Measurements from ENCODE around the gene CMIP. TPM values are rescaled to one million over a fixed set of nuclear protein-coding genes. Genes with fewer than 3 reads are reported as not detected.

CMIP gene
- total RNA-seq, 6 experiments from 2014 or later: 12.2 to 23.0 (median 16.5) TPM

DNA sequence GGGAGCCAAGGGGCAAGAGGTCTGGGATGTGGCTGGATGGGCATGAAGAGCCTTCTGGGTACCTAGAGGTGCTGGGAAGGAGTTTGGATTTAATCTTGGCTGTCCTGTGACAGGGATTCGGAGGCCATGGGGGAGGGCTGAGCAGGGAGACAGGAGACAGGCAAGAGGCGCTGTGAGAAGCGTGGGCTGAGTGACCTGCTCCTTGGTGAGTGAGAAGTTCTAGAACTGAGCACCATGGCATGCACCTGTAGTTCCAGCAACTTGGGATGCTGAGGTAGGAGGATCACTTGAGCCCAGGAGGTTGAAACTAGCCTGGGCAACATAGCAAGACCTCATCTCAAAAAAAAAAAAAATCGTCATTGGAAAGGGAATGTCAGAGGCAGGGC is 256.2 kb downstream of the CMIP start:
- no peak overlapping the region for H3K4me3 ChIP-seq
- ATAC-seq: no peak
- H3K27me3 ChIP-seq: no peaks in the 10 kb centered on the region
- WGBS (ENCODE audit: insufficient coverage, low coverage, low lambda C conversion rate, missing lambda C conversion rate): 90% methylated on average over 4 of the region's 4 CpGs
- no peaks in the 10 kb centered on the region for H3K9me3 ChIP-seq
- no peak overlapping the region for H3K27ac ChIP-seq
- intact Hi-C loops (cut with DNase I): loop anchor here in 1 of 2 donors (10.0 kb wide), 1 partner anchor 286 kb away; no protein-coding TSS in a partner anchor
- H3K36me3 ChIP-seq: peaks cover 0 to 25% (median 10%) of the 10 kb centered on the region in 4 donors
- TF ChIP-seq POLR2A (IDR thresholded peaks at IDR 0.05): no peak
- TF ChIP-seq, protein P1, sequence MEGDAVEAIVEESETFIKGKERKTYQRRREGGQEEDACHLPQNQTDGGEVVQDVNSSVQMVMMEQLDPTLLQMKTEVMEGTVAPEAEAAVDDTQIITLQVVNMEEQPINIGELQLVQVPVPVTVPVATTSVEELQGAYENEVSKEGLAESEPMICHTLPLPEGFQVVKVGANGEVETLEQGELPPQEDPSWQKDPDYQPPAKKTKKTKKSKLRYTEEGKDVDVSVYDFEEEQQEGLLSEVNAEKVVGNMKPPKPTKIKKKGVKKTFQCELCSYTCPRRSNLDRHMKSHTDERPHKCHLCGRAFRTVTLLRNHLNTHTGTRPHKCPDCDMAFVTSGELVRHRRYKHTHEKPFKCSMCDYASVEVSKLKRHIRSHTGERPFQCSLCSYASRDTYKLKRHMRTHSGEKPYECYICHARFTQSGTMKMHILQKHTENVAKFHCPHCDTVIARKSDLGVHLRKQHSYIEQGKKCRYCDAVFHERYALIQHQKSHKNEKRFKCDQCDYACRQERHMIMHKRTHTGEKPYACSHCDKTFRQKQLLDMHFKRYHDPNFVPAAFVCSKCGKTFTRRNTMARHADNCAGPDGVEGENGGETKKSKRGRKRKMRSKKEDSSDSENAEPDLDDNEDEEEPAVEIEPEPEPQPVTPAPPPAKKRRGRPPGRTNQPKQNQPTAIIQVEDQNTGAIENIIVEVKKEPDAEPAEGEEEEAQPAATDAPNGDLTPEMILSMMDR (IDR thresholded peaks at IDR 0.05): no peak
- H3K4me1 ChIP-seq: no peaks in the 10 kb centered on the region
- DNase-seq: peak in 1 of 3 donors; percentile 22

DNA sequence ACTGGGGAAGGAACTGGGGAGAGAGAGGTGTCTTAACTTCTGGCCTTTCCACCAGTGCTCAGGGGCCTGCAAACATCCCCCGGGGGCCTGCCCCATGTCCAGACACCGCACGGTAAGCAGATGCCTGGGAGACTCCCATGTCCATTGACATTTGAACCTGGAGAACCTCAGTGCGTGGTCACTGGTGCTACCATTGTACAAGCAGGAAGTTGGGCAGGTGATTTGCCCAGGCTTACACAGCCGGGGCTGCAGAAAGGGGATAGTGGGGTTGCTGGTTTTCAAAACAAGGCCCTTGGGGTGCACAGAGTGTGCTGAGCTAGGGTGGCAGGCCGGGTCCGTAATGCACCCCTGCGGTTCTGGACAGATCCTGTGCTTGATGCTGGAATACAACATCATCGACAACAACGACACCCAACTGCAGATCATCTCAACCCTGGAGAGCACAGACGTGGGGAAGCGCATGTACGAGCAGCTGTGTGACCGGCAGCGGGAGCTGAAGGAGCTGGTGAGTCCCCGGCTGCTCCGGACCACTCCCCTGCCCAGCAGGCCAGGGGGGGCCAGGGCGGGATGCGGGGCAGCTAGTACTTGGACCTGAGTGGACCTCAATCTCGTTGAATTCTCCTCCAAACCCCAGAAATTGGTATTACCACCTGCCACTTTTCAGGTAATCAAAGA is 256.8 kb downstream of the CMIP start:
- no peak for TF ChIP-seq POLR2A (IDR thresholded peaks at IDR 0.05)
- TF ChIP-seq, protein P1 (IDR thresholded peaks at IDR 0.05): no peak
- Histone ChIP-seq H3K4me3 (no peak overlapping the region), H3K27me3 (no peaks in the 10 kb centered on the region), H3K4me1 (no peaks in the 10 kb centered on the region), H3K36me3 (peaks cover 0 to 25% (median 10%) of the 10 kb centered on the region in 4 donors), H3K27ac (no peak overlapping the region), H3K9me3 (no peaks in the 10 kb centered on the region)
- DNase-seq (peak in 1 of 3 donors; percentile 38), ATAC-seq (no peak)
- intact Hi-C loops (cut with DNase I): loop anchor here in 1 of 2 donors (10.0 kb wide), 1 partner anchor 287 kb away; no protein-coding TSS in a partner anchor
- WGBS (ENCODE audit: insufficient coverage, low coverage, low lambda C conversion rate, missing lambda C conversion rate): 75% methylated on average over 4 of the region's 20 CpGs

DNA sequence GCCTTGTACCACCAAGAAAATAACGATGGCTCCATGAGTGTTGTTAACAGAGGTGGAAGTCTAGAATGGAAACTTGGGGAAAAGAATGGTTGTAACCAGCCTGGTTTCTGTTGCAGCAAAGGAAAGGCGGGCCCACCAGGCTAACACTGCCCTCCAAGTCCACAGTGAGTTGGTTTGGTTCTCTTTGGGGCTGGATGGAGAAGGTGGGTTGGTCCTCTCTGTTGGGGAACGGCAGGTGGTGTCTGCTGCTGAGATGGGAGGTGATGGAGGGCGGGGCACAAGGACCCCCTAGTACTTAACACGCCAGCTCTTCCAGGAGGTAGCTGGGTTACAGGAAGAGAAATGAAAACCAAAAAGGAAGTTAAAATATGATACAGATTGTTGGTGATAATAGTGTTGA is 257.9 kb downstream of the CMIP start:
- H3K4me1 ChIP-seq: no peaks in the 10 kb centered on the region
- peaks cover 0 to 31% (median 11%) of the 10 kb centered on the region in 4 donors for H3K36me3 ChIP-seq
- ATAC-seq (no peak), DNase-seq (peak in 2 of 3 donors; percentile 7 to 9)
- 85% methylated on average over 5 of the region's 5 CpGs for WGBS (ENCODE audit: insufficient coverage, low coverage, low lambda C conversion rate, missing lambda C conversion rate)
- no peak overlapping the region for H3K27ac ChIP-seq
- intact Hi-C loops (cut with DNase I): loop anchor here in 1 of 2 donors (10.0 kb wide), 1 partner anchor 288 kb away; no protein-coding TSS in a partner anchor
- no peaks in the 10 kb centered on the region for H3K9me3 ChIP-seq
- TF ChIP-seq, protein P1 (IDR thresholded peaks at IDR 0.05): no peak
- TF ChIP-seq POLR2A (IDR thresholded peaks at IDR 0.05): no peak
- H3K4me3 ChIP-seq: no peak overlapping the region
- no peaks in the 10 kb centered on the region for H3K27me3 ChIP-seq

DNA sequence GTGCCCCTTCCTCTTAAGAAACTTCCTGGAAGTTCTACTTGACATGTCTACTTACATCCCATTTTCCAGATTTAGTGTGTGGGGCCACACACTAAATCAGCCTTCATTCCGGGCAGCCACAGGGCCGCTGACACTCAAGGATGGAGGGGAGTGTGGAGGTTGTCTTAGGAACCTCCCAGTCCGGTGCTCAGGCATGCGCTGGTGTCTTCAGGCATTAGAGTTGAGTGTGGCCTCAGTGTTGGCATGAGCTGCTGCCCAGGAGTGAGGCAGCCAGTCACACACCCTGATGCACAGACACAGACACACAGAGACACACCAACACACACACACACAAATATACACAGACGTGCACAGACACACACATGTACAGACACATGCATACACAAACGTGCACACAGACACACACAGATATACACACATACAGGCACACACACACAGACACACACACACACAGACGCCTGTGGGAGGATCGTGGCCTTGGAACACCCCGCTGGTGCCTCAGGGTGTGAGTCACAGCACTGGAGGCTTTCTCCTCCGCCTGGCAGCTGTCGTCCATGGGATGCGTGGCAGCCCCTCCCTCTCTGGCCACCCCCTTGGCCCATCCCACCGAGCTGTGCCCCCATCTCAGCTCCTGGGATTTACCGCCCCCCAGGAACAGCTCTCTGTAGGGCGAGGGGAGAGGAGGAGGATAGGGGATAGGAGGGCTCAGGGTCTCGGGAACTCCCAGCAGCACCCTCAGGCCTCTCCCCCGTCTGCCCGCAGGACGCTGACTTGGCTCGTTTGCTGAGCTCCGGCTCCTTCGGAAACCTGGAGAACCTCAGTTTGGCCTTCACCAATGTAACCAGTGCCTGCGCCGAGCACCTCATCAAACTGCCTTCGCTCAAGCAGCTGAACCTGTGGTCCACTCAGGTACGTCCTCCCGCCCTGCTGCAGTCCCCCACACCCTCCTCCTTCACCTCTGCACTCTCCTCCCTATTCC is 258.9 kb downstream of the CMIP start:
- intact Hi-C loops (cut with DNase I): loop anchor here in 1 of 2 donors (10.0 kb wide), 1 partner anchor 289 kb away; no protein-coding TSS in a partner anchor
- TF ChIP-seq POLR2A (IDR thresholded peaks at IDR 0.05): no peak
- TF ChIP-seq, protein P1 (IDR thresholded peaks at IDR 0.05): no peak
- H3K9me3 ChIP-seq: no peaks in the 10 kb centered on the region
- WGBS (ENCODE audit: insufficient coverage, low coverage, low lambda C conversion rate, missing lambda C conversion rate): 88% methylated on average over 9 of the region's 27 CpGs
- H3K27me3 ChIP-seq: no peaks in the 10 kb centered on the region
- DNase-seq: peak in 2 of 3 donors; percentile 14 to 43
- peaks cover 0 to 9% (median 4%) of the 10 kb centered on the region in 4 donors for H3K4me1 ChIP-seq
- no peak for ATAC-seq
- no peak overlapping the region for H3K27ac ChIP-seq
- H3K4me3 ChIP-seq: no peak overlapping the region
- H3K36me3 ChIP-seq: peaks cover 0 to 32% (median 11%) of the 10 kb centered on the region in 4 donors

Data from right lobe of liver (tissue), 6 donors.